GM19035 (cell line): Measurements from ENCODE around the gene NPTXR.

Experiments
- ATAC-seq: cut with Tn5 transposase; IDR thresholded peaks from one replicate; pipeline ENCODE4 v1.9.1; 2021; ENCODE audit not compliant: unreplicated experiment

Gene NPTXR

GRCh38 chr22:38853196-38853651 lies 9.4 kb upstream of the NPTXR start:
- ATAC-seq: no peak

- no peak for ATAC-seq
Observed at GRCh38 chr22:38852522-38852921, 8.7 kb upstream of the NPTXR start.

- ATAC-seq: no peak
Observed at GRCh38 chr22:38850941-38851849, 7.4 kb upstream of the NPTXR start.

DNA sequence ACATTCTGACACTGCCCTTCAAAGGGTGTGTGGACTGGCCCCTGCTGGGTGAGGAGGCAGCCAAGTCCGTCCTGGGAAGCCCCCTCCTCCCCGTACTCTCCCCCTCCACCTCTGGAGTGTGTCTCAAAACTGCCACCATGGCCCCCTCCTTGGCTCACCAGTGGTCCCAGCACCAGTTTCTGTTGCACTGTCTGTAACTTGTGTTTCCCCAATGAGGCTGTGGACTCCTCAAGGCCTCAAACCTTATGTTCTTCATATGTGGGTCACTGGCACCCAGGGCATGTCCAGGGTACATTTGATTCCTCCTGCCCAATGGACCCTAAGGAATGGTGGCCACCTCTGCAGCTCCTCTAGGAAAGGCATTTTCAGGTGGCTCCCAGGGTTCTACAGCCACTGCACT lies 6.6 kb upstream of the NPTXR start:
- ATAC-seq: no peak

GRCh38 chr22:38849811-38850210 lies 6.0 kb upstream of the NPTXR start:
- no peak for ATAC-seq

GRCh38 chr22:38846412-38846811 lies 2.6 kb upstream of the NPTXR start:
- ATAC-seq: no peak

DNA sequence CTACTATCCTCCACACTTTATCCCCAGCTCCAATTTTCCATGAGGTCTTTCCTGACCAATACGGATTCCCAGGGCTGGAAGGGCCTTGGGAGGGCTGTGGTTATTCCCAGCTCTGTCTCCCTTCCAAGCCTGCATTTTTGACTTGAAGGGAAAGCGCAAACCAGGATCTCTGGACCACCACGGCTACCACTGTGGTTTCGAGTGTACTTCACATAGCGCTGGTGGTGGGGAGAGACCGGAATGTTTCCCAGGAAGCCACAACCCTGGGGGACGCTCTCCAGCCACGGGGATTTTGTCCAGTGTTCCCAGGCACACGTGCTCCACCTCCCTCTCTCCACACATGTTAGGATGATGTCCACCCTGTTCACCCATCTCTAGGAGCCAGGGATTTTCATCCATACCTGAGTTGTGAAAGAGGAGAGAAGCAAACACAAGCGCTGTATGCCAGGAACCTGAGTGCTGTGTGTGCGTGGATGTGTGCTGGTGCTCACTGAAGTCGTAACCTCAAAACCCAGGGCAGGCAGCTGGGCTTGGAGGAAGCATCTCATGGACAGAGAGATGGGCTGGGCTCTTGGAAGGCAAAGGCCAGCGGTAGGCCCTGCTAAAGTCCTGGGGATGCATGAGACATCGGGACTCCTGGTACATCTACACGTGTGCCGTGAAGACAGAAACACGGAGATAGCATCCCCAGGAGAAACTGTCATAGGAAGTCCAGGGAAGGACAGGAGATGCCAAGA lies 1.3 kb upstream of the NPTXR start:
- ATAC-seq: no peak

DNA sequence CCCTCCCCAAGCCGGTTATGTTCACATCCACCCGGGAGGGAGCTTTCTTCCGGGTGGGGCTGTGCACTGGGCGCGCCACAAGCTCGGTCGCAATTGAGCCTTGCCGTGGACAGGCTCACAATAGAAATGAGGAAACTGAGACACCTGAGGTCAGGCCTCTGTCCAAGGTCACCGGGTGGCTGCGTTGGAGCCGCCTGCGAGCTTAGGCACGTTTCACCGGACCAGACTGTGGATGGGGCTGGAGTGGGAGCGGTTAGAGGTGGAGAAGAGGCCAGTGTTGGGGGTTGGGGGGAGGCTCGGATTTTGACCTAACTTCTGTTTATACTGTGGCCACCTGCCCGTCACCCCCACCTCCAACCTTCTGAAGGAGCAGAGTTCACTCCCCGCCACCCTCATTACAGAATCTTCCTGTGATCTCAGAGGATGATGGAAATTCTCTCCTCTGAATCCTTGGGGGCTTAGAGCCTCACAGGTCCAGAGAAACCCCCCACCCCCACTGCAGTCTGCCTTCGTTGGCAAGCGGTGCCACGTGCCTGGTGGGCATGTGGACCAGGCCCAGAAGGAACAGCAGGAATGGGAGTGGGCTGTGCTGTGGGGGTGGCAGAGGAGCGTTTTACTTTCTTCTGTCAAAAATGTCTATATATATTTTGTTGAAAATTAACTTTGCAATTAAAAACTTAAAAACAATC lies 631 bp upstream of the NPTXR start:
- ATAC-seq: no peak

GRCh38 chr22:38843201-38843656 lies 599 bp downstream of the NPTXR start:
- ATAC-seq: no peak

DNA sequence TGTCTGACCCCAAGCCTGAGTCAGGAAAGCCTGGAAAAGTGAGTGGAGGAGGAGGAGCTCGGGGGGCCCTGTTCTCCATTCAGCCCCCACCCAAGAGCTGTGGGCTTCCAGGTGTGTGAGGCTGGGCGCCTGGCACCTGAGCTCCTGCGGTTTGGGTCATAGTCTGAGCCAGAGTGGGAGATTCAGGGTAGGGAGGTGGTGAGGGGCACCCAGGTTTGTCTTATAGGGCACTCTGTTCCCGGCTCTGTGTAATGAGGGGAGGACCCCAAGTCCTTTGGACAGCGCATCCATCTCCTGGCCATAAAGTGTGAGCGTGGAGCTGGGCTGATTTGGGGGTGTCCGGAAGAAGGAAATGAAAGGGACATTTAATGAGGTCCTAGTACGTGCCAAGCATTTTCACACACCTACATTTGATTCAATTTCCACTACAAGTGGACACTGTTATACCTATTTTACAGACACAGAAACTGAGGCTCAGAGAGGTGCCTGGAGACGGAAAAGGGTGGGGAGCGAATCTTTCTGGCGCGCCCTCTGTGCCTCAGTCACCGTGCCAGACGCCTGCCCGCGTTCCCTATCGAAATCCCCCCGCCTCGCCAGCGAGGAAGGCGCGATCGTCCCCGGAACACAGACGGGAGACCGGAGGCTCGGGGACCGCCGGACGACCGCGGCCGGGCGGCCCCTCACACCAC lies 1.2 kb downstream of the NPTXR start:
- no peak for ATAC-seq

DNA sequence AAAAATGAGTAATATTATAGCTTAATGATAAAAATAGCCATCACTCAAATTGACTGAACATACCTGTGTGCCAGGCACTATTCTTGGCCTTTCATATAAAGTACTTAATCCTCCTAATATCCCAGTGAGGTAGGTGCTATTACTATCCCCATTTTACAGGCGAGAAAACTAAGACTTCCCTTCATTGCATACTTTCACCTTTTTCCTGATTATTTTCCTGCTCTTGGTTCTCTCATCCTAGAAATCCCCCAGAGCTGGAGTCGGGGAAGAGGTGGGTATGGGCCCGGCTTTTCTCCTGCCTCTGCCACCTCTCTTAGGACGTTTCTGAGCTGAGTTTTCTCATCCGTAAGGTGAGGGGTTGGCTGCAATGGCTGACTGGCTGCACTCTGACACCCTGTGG lies 2.2 kb downstream of the NPTXR start:
- no peak for ATAC-seq

- no peak for ATAC-seq
Observed at GRCh38 chr22:38841211-38841610, 2.6 kb downstream of the NPTXR start.

DNA sequence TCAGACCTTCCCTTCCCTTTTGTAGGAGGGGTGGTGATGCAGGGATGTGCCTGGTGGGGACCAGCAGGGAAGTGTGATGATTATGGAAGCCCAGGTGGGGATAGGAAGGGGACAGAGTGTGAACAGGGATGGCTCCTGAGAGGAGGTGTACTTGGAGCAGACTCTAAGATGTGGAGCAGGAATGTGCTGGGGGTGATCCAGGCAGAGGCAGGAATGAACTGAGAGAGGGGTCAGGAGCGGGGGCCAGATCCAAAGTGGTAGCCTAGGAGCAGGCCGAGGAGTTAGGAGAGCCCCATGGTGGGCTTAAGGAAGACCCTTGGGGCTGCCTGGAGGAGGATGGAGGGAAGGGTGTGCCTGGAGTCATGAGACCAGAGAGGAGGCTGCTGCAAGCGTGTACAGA lies 3.7 kb downstream of the NPTXR start:
- no peak for ATAC-seq

DNA sequence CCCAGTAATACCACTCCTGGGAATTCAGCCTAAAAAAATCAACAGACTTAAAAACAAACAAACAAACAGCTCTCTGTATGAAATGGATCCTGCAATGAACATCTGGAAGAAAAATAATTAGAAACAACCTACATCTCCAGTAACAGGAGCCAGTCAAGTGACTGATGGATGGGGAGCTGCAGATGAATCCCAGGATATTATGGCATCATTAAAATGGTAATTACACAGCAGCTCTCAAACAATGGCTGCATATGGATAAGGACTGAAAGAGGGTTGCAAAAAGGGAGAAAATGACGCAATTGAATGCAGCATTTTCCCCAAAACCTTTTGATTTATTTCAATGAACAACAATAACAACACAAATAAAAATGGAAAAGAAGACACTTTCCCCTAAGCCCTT lies 4.1 kb downstream of the NPTXR start:
- ATAC-seq: no peak

GRCh38 chr22:38837414-38837928 lies 6.4 kb downstream of the NPTXR start:
- ATAC-seq: no peak

DNA sequence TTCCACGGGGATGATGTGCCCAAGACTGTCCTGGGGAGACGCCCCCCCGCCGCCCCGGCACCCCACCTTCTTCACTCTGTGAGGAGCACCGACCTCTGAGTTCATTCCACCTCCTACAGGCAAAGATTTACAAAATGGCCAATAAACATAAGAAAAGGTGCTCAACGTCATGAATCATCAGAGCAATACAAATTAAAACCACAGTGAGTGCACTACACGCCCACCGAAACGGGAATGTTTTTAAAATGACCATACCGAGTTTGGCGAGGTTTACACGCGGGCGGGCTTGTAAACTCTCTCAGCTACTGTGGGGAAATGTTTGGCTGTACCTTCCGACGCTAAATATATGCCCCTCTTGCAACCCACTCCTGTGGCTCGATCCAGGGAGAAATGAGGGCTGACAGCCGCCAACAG lies 7.9 kb downstream of the NPTXR start:
- no peak for ATAC-seq

GRCh38 chr22:38834991-38835390 lies 8.8 kb downstream of the NPTXR start:
- ATAC-seq: no peak

DNA sequence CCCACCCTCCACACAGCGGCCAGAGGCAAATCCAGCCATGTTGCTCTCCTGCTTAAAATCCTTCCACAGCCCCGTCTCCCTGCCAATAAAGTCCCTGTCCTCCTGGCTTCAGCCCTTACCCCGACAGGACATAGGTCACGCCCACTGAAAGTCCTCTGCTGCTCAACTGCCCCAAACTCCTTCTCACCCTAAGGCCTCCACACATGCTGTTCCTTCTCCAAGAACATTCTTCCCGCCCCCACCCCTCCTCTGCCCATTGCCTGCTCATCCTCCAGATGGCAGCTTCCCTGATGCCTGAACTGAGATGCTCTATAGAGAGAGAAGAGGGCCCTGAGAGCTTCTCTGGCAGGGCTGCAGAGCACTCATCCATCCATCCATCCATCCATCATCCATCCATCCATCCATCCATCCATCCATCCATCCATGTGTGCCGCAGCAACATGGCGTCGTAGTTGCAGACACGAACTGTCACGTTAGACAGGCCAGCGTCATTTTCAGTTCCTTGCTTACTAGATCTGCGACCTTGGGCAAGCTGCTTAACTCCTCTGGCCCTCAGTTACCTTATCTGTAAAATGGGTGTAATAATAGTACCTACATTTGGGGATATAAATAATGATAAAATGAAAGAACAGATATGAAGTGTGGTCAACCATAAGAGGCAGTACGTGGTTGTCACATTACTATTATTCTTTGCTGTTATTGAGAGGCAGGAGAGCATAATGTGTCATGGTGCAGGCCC lies 9.4 kb downstream of the NPTXR start:
- no peak for ATAC-seq

- no peak for ATAC-seq
Observed at GRCh38 chr22:38833061-38833460, 10.8 kb downstream of the NPTXR start.
